Measurements from ENCODE around the gene OPCML.

Gene OPCML

GRCh38 chr11:133222425-133223330 lies 309.6 kb downstream of the OPCML start:
- Histone ChIP-seq H4K20me1 (ENCODE audit: insufficient read depth, low read length) (no peaks in the 10 kb centered on the region), H3K9me2 (ENCODE audit: low read depth, low read length) (no peaks in the 10 kb centered on the region), H3K79me2 (ENCODE audit: insufficient read depth, low read length) (no peaks in the 10 kb centered on the region), H3K4me3 (ENCODE audit: low read depth, low read length, poor library complexity, severe bottlenecking) (no peak overlapping the region), H3K27ac (ENCODE audit: low read depth, low read length, poor library complexity, severe bottlenecking) (no peak overlapping the region), H3K36me3 (ENCODE audit: insufficient read depth, low read length) (no peaks in the 10 kb centered on the region), H3K4me2 (ENCODE audit: low read length) (no peak overlapping the region), H3K4me1 (ENCODE audit: insufficient read depth, low read length, severe bottlenecking) (no peaks in the 10 kb centered on the region), H3K9me3 (ENCODE audit: low read length) (no peaks in the 10 kb centered on the region), H2AFZ (ENCODE audit: low read length) (no peak overlapping the region), H3K9ac (ENCODE audit: low read length) (no peak overlapping the region), H3F3A (ENCODE audit: insufficient read depth, low read length) (no peaks in the 10 kb centered on the region), H3K27me3 (ENCODE audit: insufficient read depth, low read length) (no peaks in the 10 kb centered on the region)
- no peak for TF ChIP-seq EZH2 (IDR thresholded peaks at IDR 0.05; ENCODE audit: borderline replicate concordance, low read length)
- no peak for TF ChIP-seq CTCF (IDR thresholded peaks at IDR 0.05; ENCODE audit: low read length)

GRCh38 chr11:133219543-133219942 lies 312.8 kb downstream of the OPCML start:
- no peak for TF ChIP-seq CTCF (IDR thresholded peaks at IDR 0.05; ENCODE audit: low read length)
- no peak for TF ChIP-seq EZH2 (IDR thresholded peaks at IDR 0.05; ENCODE audit: borderline replicate concordance, low read length)
- H3K36me3 ChIP-seq (ENCODE audit: insufficient read depth, low read length) = no peaks in the 10 kb centered on the region

DNA sequence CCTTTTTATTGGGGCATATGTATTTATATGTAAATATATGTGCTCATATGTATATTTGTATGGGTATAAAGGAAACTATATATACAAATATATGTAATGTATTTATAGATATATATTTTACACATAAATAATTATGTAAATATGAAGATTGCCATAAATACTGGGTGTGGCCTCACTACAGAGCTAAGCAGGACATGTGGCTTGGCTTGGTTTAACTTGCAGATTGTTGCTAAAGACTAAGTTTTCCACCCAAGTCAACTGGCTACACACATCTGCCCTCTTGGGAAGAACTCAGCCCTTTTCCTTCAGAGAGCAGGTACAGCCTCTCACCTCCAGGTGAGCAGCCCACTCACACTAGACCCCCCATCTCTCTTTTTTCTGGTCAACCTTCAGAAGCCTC lies 315.5 kb downstream of the OPCML start:
- H3K4me3 ChIP-seq (ENCODE audit: low read depth, low read length, poor library complexity, severe bottlenecking) = no peak overlapping the region
- no peaks in the 10 kb centered on the region for H3K9me3 ChIP-seq (ENCODE audit: low read length)
- no peak overlapping the region for H3K9ac ChIP-seq (ENCODE audit: low read length)
- H2AFZ ChIP-seq (ENCODE audit: low read length) = no peak overlapping the region
- TF ChIP-seq EZH2 (IDR thresholded peaks at IDR 0.05; ENCODE audit: borderline replicate concordance, low read length) (no peak), CTCF (IDR thresholded peaks at IDR 0.05; ENCODE audit: low read length) (no peak)
- H3K36me3 ChIP-seq (ENCODE audit: insufficient read depth, low read length) = no peaks in the 10 kb centered on the region
- no peak overlapping the region for H3K27ac ChIP-seq (ENCODE audit: low read depth, low read length, poor library complexity, severe bottlenecking)
- no peaks in the 10 kb centered on the region for H3K27me3 ChIP-seq (ENCODE audit: insufficient read depth, low read length)
- no peaks in the 10 kb centered on the region for H4K20me1 ChIP-seq (ENCODE audit: insufficient read depth, low read length)
- H3K4me1 ChIP-seq (ENCODE audit: insufficient read depth, low read length, severe bottlenecking) = no peaks in the 10 kb centered on the region
- no peaks in the 10 kb centered on the region for H3K9me2 ChIP-seq (ENCODE audit: low read depth, low read length)
- no peak overlapping the region for H3K4me2 ChIP-seq (ENCODE audit: low read length)
- H3F3A ChIP-seq (ENCODE audit: insufficient read depth, low read length) = no peaks in the 10 kb centered on the region
- no peaks in the 10 kb centered on the region for H3K79me2 ChIP-seq (ENCODE audit: insufficient read depth, low read length)

More at GRCh38 chr11:133219543-133219942, 312.8 kb downstream of the OPCML start:
- H3K79me2 ChIP-seq (ENCODE audit: insufficient read depth, low read length) = no peaks in the 10 kb centered on the region
- H3F3A ChIP-seq (ENCODE audit: insufficient read depth, low read length) = no peaks in the 10 kb centered on the region
- H3K4me3 ChIP-seq (ENCODE audit: low read depth, low read length, poor library complexity, severe bottlenecking) = no peak overlapping the region
- no peaks in the 10 kb centered on the region for H3K27me3 ChIP-seq (ENCODE audit: insufficient read depth, low read length)
- no peaks in the 10 kb centered on the region for H3K9me2 ChIP-seq (ENCODE audit: low read depth, low read length)
- H3K4me2 ChIP-seq (ENCODE audit: low read length) = no peak overlapping the region
- no peak overlapping the region for H3K9ac ChIP-seq (ENCODE audit: low read length)
- no peak overlapping the region for H2AFZ ChIP-seq (ENCODE audit: low read length)
- no peaks in the 10 kb centered on the region for H4K20me1 ChIP-seq (ENCODE audit: insufficient read depth, low read length)
- no peaks in the 10 kb centered on the region for H3K4me1 ChIP-seq (ENCODE audit: insufficient read depth, low read length, severe bottlenecking)
- no peaks in the 10 kb centered on the region for H3K9me3 ChIP-seq (ENCODE audit: low read length)
- H3K27ac ChIP-seq (ENCODE audit: low read depth, low read length, poor library complexity, severe bottlenecking) = no peak overlapping the region

Data from OCI-LY1 (cell line).